Stimulated activated CD8-positive, alpha-beta memory T cell treated with anti-CD3 and anti-CD28 coated beads, Interleukin-7, amount 100 ng/mL, for 24 hours (primary cell): ENCODE results near the gene MYBPH.

Source experiments
- DNase-seq: peaks from one replicate; pipeline ENCODE4 v3.0.0-alpha.2; 2020; ENCODE audit warnings: low read depth

Gene MYBPH

DNA sequence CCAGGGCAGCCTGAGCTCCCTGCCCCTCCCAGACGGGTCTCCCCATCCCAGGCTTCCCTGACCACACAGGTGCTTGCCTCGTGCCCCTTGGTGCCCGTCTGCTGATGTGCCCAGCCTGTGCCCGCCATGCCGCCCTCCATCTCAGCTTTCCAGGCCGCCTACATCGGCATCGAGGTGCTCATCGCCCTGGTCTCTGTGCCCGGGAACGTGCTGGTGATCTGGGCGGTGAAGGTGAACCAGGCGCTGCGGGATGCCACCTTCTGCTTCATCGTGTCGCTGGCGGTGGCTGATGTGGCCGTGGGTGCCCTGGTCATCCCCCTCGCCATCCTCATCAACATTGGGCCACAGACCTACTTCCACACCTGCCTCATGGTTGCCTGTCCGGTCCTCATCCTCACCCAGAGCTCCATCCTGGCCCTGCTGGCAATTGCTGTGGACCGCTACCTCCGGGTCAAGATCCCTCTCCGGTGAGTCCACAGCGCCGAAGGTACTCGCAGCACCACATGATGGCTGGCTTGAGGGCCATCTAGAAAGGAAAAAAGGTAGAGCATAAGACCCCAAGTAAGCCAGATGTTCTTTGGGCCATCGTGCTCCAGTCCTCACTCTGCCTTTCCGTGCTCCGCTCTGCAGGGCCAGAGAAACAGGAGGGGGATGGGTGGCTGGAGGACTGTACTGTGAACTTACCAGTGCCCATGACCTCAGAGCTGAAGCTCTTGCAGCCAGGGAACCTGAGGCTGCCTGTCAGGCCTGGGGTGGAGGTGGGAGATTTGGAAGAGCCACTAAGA is 46.7 kb downstream of the MYBPH start:
- no peak for DNase-seq

DNA sequence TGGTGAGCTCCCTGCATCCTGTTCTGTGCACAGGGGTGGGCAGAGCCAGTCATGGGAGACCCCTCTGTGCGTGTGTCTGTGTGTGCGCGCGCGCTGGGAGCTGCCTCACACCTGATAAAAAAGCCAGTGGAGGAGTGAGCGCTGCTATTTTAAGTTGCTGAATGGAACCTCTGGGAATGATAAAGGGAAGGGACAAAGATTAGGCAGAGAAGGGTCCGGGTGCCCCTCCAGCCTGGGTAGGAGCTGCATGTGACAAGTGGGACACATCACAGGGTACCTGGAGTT is 47.3 kb downstream of the MYBPH start:
- no peak for DNase-seq

- no peak for DNase-seq
Measured at GRCh38 chr1:203127666-203128430, 47.8 kb downstream of the MYBPH start, which contains the start of gene ADORA1. Gene ADORA1, plus strand, starts transcription at chr1:203127726. Its CDS starts 1,116 bp downstream, at chr1:203128842.

GRCh38 chr1:203126866-203127665 is 48.6 kb downstream of the MYBPH start:
- DNase-seq = no peak

- no peak for DNase-seq
Measured at GRCh38 chr1:203126151-203126865, 49.3 kb downstream of the MYBPH start.

DNA sequence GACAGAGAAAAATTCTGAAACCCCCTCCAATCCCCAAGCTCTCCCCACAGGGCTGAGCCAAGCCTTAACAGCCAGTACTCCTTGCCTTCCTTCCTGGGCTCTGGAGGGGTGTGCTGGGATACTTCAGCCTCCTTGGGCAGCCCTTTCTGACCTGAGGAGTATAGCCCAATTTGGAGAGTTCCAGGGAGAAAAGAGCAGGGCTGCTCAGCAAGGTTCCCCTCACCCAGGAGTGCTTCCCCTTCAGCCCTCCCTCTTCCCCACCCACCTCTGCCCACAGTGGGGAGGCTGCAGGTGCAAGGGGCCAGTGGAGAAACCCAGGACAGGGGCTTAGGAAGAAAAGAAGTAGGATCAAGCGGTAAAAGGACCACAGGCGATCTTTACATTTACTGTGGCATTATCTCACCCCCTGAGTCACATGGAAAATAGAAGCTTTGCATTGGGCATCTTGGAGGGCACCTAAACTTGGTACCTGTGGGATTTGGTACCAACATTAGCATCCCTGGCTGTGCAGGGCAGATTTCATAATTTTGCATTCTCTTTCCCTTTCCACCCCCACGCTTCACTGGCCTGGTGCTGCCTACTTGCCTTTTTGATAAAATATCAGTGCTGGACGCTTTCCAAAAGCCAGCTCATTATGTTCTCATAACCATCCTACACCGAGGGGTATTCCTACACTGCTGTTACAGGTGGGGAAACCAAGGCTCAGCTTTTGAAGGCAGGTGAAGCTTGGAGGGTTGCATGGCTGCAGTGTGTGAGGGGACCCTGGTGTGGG is 50.9 kb downstream of the MYBPH start:
- DNase-seq = no peak

DNA sequence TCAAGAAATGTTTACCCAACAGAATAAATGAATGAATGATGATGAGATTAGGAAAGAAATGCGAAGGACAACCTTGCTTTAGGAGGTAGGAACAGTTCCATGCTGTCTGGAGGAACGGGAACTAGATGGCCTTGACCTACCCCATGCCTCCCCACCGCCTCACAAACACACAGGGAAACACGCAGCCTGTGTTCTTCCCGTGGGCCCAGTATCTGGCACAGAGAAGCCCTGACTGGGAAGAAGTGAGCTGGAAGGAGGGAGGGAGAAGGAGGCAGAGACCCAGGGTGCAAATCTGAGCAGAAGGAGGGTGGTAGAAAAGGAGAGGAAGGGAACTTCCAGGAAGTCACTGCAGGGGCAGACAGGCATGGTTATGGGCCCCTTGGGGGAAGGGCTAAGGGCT is 51.6 kb downstream of the MYBPH start:
- DNase-seq = no peak

DNA sequence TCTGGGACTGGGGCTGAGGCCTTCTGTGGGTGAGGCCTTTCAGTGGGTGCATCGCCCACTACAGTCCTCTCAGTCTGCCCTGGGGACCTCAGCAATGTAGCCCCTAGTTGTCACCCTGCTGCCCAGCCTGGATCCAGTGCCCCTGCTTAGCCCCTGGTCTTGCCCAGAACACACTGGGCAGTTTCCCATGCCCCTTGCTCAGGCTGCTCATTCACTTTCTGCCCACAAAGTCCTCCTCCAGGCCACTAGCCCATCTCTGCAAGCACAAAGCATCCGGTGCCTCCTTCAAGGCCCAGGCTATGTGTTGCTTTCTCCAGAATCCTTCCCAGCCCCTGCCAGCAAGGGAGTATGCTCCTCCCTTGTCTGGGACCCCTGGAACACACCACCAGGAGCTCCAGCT is 53.5 kb downstream of the MYBPH start:
- DNase-seq = no peak

- no peak for DNase-seq
Measured at GRCh38 chr1:203121186-203122015, 54.2 kb downstream of the MYBPH start.

- DNase-seq = no peak
Measured at GRCh38 chr1:203120325-203121153, 55.1 kb downstream of the MYBPH start.
